Measurements from ENCODE around the gene RNF181. TPM values are rescaled to one million over a fixed set of nuclear protein-coding genes. Genes with fewer than 3 reads are reported as not detected.
"Not testable (repeated sequence)": the region's sequence is repeated elsewhere in the genome, so short reads cannot be mapped to it uniquely, and the experiment has no call there.

RNF181 gene
- total RNA-seq, 1 donor, result 213 TPM

DNA sequence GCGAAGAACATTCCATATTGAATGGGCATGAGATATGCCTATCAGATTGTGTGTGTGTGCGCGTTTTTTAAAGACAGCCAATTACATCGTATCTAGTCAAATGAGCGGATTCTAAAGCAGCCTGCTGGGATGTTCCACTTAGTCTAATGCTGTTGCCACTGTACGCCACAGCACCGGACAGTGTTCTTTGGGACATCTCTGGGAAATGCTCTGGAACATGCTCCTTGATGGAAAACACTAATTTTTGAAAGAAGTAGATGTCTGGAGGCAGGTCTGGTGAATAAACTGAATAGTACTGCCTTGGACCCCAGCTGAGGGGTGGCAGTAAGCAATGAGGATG, 10.5 kb downstream of the RNF181 start:
- peak overlapping the region; percentile 14 for H3K4me3 ChIP-seq (ENCODE audit: low read depth, low read length)

DNA sequence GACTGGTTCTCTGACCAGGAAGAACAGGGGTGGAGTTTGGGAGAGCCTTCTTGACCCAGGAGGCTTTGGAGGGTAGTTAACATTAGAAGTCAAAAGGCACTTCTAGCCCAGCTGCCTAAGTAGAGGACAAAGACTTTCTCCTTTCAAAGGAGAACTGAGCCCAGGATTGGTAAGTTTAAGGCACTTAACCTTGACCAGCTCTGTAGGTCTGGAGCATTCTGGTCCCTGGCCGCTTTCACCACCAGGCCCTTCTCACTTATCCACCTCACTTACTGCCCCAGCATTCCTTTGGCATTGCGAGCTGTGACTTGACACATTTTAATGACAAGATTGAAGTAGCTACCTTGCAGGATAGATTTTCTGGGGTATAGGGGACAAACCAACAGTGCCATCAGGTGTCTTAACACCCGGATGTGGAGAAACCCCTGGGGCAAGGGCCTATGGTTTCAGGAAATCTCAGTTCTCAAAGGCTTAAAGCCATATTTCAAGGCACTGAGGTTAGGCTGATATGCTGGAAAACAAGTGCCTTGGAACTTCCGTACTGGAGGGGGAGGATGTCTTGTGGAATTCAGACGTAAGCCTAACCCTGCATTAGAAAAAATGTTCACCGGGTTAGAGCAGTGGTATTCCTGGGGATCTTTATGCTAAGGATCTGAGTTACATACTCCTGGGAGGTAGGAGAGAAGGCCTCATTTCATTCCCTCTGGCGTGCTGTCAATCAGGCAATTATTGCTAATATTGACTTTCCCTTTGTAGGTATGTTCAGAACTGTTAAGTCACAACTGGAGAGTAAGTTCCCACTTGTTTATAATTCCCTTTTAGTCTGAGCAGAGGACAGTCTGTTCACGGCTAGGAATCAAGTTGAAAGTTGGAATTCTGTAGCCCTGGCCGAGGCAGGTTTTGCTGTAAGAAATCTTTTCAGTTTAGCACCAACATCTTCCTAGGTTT, 12.0 kb downstream of the RNF181 start:
- DNase-seq (ENCODE audit: low read depth), result no peak

More for the DNA sequence above, 10.5 kb downstream of the RNF181 start:
- TF ChIP-seq, protein P1, sequence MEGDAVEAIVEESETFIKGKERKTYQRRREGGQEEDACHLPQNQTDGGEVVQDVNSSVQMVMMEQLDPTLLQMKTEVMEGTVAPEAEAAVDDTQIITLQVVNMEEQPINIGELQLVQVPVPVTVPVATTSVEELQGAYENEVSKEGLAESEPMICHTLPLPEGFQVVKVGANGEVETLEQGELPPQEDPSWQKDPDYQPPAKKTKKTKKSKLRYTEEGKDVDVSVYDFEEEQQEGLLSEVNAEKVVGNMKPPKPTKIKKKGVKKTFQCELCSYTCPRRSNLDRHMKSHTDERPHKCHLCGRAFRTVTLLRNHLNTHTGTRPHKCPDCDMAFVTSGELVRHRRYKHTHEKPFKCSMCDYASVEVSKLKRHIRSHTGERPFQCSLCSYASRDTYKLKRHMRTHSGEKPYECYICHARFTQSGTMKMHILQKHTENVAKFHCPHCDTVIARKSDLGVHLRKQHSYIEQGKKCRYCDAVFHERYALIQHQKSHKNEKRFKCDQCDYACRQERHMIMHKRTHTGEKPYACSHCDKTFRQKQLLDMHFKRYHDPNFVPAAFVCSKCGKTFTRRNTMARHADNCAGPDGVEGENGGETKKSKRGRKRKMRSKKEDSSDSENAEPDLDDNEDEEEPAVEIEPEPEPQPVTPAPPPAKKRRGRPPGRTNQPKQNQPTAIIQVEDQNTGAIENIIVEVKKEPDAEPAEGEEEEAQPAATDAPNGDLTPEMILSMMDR (IDR thresholded peaks at IDR 0.05; ENCODE audit: insufficient read depth, low read length), result no peak
- no peak for DNase-seq (ENCODE audit: low read depth)

DNA sequence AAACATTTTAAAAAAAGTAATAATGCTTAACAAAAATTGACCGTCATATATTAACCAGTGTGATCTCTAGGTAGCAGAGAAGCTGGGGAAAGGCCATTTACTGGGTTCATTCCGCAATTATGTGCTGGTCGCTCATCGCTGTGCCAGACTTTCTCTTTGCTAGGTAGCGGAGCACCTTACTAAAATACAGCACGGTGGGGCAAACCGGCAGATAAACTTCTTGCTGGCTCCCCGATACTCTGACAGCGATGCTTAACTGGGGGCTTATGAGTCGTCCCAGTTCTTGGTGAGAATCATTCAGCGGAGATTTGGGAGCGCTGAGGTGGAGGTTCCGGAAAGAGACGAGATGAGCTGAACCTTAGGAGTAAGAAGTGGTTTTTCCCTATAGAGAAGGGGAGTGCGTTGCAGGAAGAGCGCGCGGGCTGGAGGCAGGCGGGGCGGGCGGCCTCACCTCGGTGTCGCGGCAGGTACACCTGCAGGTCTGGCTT, 15.7 kb downstream of the RNF181 start:
- DNase-seq (ENCODE audit: low read depth), result no peak
- H3K4me3 ChIP-seq (ENCODE audit: low read depth, low read length), result peak overlapping the region; percentile 82
- TF ChIP-seq, protein P1 (IDR thresholded peaks at IDR 0.05; ENCODE audit: insufficient read depth, low read length), result no peak

More for the DNA sequence above, 12.0 kb downstream of the RNF181 start:
- no peak overlapping the region for H3K4me3 ChIP-seq (ENCODE audit: low read depth, low read length)
- TF ChIP-seq, protein P1 (IDR thresholded peaks at IDR 0.05; ENCODE audit: insufficient read depth, low read length), result no peak

DNA sequence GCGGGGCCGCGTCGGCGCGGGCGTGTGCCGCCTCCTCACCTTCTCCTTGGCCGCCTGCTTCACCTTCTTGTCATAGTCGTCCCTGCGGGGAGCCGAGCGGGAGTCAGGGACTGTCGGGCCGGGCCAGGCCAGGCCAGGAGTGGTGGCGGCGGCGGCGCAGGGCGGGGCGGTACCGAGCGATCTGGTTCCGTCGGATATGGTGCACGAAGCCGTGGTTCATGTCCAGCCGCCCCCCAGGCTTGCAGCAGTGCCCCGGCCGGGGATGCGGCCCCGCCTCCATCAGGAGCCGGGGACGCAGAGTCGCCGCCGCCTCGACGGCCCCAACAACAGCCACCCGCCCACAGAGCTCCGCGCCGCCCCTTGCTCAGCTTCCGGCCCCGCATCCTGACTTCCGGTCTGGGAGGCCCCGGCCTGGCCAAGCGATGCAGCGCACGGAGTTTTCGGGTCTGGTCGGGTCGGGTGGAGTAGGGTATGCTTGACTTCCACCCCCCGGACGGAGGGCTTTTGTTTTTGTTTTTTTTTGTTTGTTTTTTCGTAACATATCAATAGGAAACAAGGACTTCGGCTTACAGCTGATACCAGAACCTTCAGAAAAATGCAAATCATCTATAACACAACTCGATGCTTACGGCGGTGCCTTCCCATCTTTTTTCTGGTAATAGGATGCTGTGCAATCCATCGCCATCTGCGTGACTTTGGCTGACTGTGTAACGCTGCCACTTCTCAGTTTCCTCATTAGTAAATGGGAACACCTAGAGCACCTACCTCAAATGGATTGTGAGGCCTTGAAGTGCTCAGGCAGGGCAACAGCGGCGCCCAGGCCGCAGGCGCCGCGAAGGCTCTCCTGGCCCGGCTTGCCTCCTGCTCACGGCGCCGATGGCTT, 16.4 kb downstream of the RNF181 start, which contains the start of gene C2orf68:
Gene C2orf68 (minus strand): TSS at position 362 of the 883 bp plus-strand sequence. CDS start 82 bp downstream, at position 280.
- TF ChIP-seq, protein P1 (IDR thresholded peaks at IDR 0.05; ENCODE audit: insufficient read depth, low read length), result no peak

DNA sequence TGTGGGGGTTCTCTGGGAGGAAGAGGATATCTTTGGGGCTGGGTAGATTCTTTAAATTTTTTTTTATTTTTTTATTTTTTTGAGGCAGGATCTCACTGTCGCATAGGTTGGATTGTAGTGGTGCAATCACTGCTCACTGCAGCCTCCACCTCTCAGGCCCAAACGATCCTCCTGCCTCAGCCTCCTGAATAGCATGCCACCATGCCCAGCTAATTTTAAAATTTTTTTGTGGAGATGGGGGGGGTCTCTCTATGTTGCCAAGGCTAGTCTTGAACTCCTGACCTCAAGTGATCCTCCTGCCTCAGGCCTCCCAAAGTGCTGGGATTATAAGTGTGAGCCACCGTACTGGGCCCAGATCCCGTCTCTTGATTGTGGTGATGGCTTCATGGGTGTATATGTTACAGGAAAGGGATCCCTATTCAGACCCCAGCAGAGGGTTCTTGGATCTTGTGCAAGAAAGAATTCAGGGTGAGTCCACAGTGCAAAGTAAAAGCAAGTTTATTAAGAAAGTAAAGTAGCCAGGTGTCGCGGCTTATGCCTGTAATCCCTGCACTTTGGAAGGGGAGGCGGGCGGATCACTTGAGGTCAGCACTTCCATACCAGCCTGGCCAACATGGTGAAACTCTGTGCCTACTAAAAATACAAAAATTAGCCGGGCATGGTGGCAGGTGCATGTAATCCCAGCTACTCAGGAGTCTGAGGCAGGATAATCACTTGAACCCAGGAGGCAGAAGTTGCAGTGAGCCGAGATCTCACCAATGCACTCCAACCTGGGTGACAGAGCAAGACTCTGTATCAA, 18.4 kb downstream of the RNF181 start:
- no peak overlapping the region for H3K4me3 ChIP-seq (ENCODE audit: low read depth, low read length)
- TF ChIP-seq, protein P1 (IDR thresholded peaks at IDR 0.05; ENCODE audit: insufficient read depth, low read length), result no peak
- no peak for DNase-seq (ENCODE audit: low read depth)

More for the DNA sequence above, 16.4 kb downstream of the RNF181 start, which contains the start of gene C2orf68:
- DNase-seq (ENCODE audit: low read depth), result peak; percentile 79
- peak within 1 kb of the TSS; percentile 82 for H3K4me3 ChIP-seq (ENCODE audit: low read depth, low read length)

DNA sequence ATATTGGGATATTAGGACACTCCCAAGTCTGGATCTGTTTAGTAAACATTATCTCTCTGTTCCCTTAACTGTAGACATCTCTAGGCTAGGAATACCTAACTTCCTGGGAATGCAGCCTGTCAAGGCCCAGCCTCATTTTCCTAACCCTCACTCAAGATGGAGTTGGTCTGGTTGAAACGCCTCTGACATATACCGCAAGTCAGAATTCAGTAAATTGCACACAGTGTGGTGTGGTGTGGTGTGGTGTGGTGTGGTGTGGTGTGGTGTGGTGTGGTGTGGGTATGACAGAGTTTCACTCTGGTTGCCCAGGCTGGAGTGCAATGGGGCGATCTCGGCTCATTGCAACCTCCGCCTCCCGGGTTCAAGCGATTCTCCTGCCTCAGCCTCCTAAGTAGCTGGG, 19.2 kb downstream of the RNF181 start:
- H3K4me3 ChIP-seq (ENCODE audit: low read depth, low read length); DNase-seq (ENCODE audit: low read depth): not testable (repeated sequence)

All from fibroblast of the aortic adventitia (primary cell).